ENCODE data around the gene PSMD8.

DNA sequence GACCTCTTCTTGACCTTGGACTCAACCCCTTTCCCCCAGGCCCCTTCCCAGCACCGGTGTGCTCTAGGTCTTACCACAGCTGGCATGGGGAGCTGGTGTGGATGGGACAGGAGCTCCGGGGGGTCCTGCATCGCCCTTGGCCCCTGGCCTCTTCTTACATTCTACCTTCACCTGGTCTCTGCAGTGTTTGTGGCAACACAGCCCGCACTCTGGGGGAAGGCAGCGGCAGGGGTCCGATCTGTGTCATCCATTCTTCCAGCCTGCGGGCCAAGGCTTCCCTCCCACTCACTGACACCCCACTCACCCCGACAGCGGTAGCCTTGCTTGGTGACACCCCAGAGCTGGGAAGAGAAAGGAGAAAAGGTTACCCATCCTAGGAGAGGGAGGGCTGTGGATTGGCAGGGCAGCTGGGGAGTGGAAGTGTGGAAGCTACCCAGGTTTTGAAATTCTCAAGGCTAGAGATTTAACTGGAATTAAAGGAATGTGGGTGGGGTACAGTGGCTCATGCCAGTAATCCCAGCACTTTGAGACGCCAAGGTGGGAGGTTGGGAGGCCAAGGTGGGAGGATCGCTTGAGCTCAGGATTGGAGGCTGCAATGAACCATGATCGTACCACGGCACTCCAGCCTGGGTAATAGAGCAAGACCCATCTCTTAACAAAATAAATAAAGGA is 36.8 kb downstream of the PSMD8 start:
- no peak for TF ChIP-seq POLR2A (IDR thresholded peaks at IDR 0.05; ENCODE audit: low read depth, low read length)
- no peak for TF ChIP-seq POLR2AphosphoS5 (IDR thresholded peaks at IDR 0.05; ENCODE audit: low read depth, low read length)

Measured in GM12892 (cell line).